Ovary (tissue), 9 donors: ENCODE results near the gene ARHGEF39. TPM values are rescaled to one million over a fixed set of nuclear protein-coding genes. Genes with fewer than 3 reads are reported as not detected.

Experiments
- DNase-seq, 5 donors: peaks; one replicate each; pipeline ENCODE4 v3.0.0-alpha.2; 2019 to 2020
- H3K27ac ChIP-seq, 2 donors: fragments of 200-600 bp; one replicate each; pipeline versions ENCODE4 v1.5.1 to v1.8.0; 2019 to 2022
- H3K27me3 ChIP-seq: fragments of 200-600 bp; one replicate; pipeline ENCODE4 v1.8.0; 2022
- H3K36me3 ChIP-seq: fragments of 200-600 bp; sonication (generic); one replicate; pipeline ENCODE4 v1.5.1; 2019
- H3K4me1 ChIP-seq: one replicate; pipeline ENCODE4 v1.8.1; 2013; ENCODE audit warnings: mild to moderate bottlenecking, moderate library complexity; ENCODE audit not compliant: insufficient read depth
- H3K4me3 ChIP-seq: fragments of 200-600 bp; sonication (generic); one replicate; pipeline ENCODE4 v1.5.1; 2017
- H3K9me3 ChIP-seq, 2 donors: fragments of 200-600 bp in 1 of 2; sonication (generic) in 1 of 2; one replicate each; pipeline versions ENCODE4 v1.5.1 to v1.8.1; 2013 to 2019; ENCODE audit warnings: mild to moderate bottlenecking in 1 of 2, moderate library complexity in 1 of 2
- CTCF ChIP-seq, 3 donors: fragments of 450-650 bp in 2 of 3; fragments of 200-600 bp in 1 of 3; IDR thresholded peaks; one replicate each; pipeline versions ENCODE4 v1.5.1 to v1.8.0; 2016 to 2022; ENCODE audit warnings: antibody characterized with exemption in 3 of 3, mild to moderate bottlenecking in 1 of 3
- EP300 ChIP-seq: sonication (generic); formaldehyde crosslinking; IDR thresholded peaks from one replicate; pipeline ENCODE4 v1.6.1; 2017; ENCODE audit warnings: antibody characterized with exemption
- POLR2A ChIP-seq: fragments of 450-650 bp; IDR thresholded peaks from one replicate; pipeline ENCODE4 v1.6.1; 2017; ENCODE audit warnings: antibody characterized with exemption, mild to moderate bottlenecking, moderate library complexity
- WGBS, 3 donors: extraction: QIAGEN DNeasy Blood & Tissue Kit in 1 of 3; methylation state at CpG; one replicate each; pipeline versions ENCODE4 v1.1.5 to v1.1.7; 2013 to 2017; 5-methylcytosine and 5-hydroxymethylcytosine counted together
- intact Hi-C, 4 donors: fragments of 100-400 bp; cut with DNase I; formaldehyde crosslinking; loops; one replicate each; pipeline versions ENCODE4 v1.11.0 to v1.15.1; 2022 to 2023
- polyA plus RNA-seq, 2 donors: library from polyadenylated mRNA; stranded (reverse); fragments of 200-250 nt in 1 of 2; fragments of 350-450 nt in 1 of 2; fragmentation: Illumina TruSeq in 1 of 2; extraction: RNeasy Lipid Tissue Mini Kit (QIAGEN cat#74804) in 1 of 2; gene quantifications; one replicate each; pipeline ENCODE4 v1.2.3, GENCODE V29; 2013 to 2014
- total RNA-seq, 7 donors: library from RNA; depleted of rRNA in 2 of 7; stranded (reverse); fragments of >200 nt in 2 of 7; fragmentation: NEBNext Ultra II Directional in 3 of 7; extraction: Animal tissue kit (Norgen Biotek cat#: 25700) in 3 of 7; gene quantifications; one replicate each; pipeline versions ENCODE4 v1.1.0 to v1.2.4, GENCODE V29; 2016 to 2023
- donor health status: DM: no; HTN: no; CAD: no; lungs with moderate emphysema.
- donor health status: DM: no; HTN: no; CAD: no.
- donor health status: Bipolar disorder and iron deficiency.
- donor health status: DM: yes; HTN: yes; CAD: no.
- donor health status: DM: no; HTN: no; CAD: no.
- donor health status: DM: yes; HTN: yes; CAD: no.

Gene ARHGEF39
- total and polyA plus RNA-seq, 9 donors, result 0.17 to 1.4 (median 0.52) TPM

GRCh38 chr9:35690614-35691333, 25.8 kb upstream of the ARHGEF39 start:
- Histone ChIP-seq H3K9me3 (no peaks in the 10 kb centered on the region), H3K27ac (peak overlapping the region; percentile 46 to 93), H3K27me3 (no peaks in the 10 kb centered on the region), H3K4me1 (peaks cover 13% of the 10 kb centered on the region), H3K4me3 (peak overlapping the region; percentile 66), H3K36me3 (no peaks in the 10 kb centered on the region)
- no peak for TF ChIP-seq EP300
- TF ChIP-seq POLR2A, result peak; percentile 49
- no peak for TF ChIP-seq CTCF (IDR thresholded peaks at IDR 0.05)
- intact Hi-C loops, result loop anchor here in 3 of 4 donors (5.0 kb wide), 2 partner anchors 33 to 37 kb away; partner anchors contain the start of genes CCDC107 (in 1 of the 3) and RMRP (in 1 of the 3)
- DNase-seq, result peak; percentile 82 to 91 (median 85)
- 1% methylated on average over 44 to 61 of the region's 61 CpGs for WGBS, 3 donors

- intact Hi-C loops, result loop anchor here in 3 of 4 donors (5.0 kb wide), 2 partner anchors 33 to 37 kb away; partner anchors contain the start of genes CCDC107 (in 1 of the 3) and RMRP (in 1 of the 3)
- Histone ChIP-seq H3K27me3 (no peaks in the 10 kb centered on the region), H3K27ac (peak overlapping the region; percentile 46 to 93), H3K4me1 (peaks cover 13% of the 10 kb centered on the region), H3K9me3 (no peaks in the 10 kb centered on the region), H3K4me3 (peak overlapping the region; percentile 66), H3K36me3 (no peaks in the 10 kb centered on the region)
- no peak for TF ChIP-seq EP300
- TF ChIP-seq POLR2A, result no peak
- no peak for TF ChIP-seq CTCF (IDR thresholded peaks at IDR 0.05)
- WGBS, 3 donors, result 0 to 2% (median 0%) methylated on average over 16 to 21 of the region's 21 CpGs
- DNase-seq, result no peak
These were observed 25.3 kb upstream of the ARHGEF39 start for GRCh38 chr9:35690294-35690613.

- intact Hi-C loops, result loop anchor here in 3 of 4 donors (2.0 to 5.0 kb wide), 3 partner anchors 31 to 38 kb away; partner anchors contain the start of genes CCDC107 (in 2 of the 3) and RMRP (in 2 of the 3)
- peak; percentile 68 to 87 (median 78) for DNase-seq
- no peak for TF ChIP-seq CTCF (IDR thresholded peaks at IDR 0.05)
- TF ChIP-seq EP300, result no peak
- peak; percentile 41 for TF ChIP-seq POLR2A
- WGBS, 3 donors, result 4% methylated on average over 19 to 61 of the region's 61 CpGs
- no peaks in the 10 kb centered on the region for H3K27me3 ChIP-seq
- peak within 1 kb of the TSS; percentile 46 to 93 for H3K27ac ChIP-seq
- peak within 1 kb of the TSS; percentile 66 for H3K4me3 ChIP-seq
- H3K4me1 ChIP-seq, result peaks cover 14% of the 10 kb centered on the region
- no peaks in the 10 kb centered on the region for H3K9me3 ChIP-seq
- no peaks in the 10 kb centered on the region for H3K36me3 ChIP-seq
These were observed 24.7 kb upstream of the ARHGEF39 start, which contains the start of gene TPM2 for GRCh38 chr9:35689542-35690293. TPM2 (minus strand) TSS chr9:35689925; CDS start chr9:35689817, 108 bp downstream.
